LNCaP clone FGC (cell line): Measurements from ENCODE around the gene MAPK11.

Experiments used
- DNase-seq: peaks from one replicate; pipeline ENCODE4 v3.0.0-alpha.2; 2011; ENCODE audit warnings: low read depth
- H3K4me3 ChIP-seq: 2 replicates; pipeline ENCODE4 v1.5.1; 2011; ENCODE audit warnings: mild to moderate bottlenecking, low read depth, low read length, control low read depth
- CTCF ChIP-seq: IDR thresholded peaks from 2 replicates; pipeline ENCODE4 v1.5.1; 2012; ENCODE audit warnings: mild to moderate bottlenecking; ENCODE audit not compliant: control insufficient read depth, insufficient read depth; ENCODE audit errors: extremely low read depth

Gene MAPK11

GRCh38 chr22:50246242-50247175, 23.7 kb downstream of the MAPK11 start:
- peak overlapping the region; percentile 69 for H3K4me3 ChIP-seq
- no peak for DNase-seq
- no peak for TF ChIP-seq CTCF

DNA sequence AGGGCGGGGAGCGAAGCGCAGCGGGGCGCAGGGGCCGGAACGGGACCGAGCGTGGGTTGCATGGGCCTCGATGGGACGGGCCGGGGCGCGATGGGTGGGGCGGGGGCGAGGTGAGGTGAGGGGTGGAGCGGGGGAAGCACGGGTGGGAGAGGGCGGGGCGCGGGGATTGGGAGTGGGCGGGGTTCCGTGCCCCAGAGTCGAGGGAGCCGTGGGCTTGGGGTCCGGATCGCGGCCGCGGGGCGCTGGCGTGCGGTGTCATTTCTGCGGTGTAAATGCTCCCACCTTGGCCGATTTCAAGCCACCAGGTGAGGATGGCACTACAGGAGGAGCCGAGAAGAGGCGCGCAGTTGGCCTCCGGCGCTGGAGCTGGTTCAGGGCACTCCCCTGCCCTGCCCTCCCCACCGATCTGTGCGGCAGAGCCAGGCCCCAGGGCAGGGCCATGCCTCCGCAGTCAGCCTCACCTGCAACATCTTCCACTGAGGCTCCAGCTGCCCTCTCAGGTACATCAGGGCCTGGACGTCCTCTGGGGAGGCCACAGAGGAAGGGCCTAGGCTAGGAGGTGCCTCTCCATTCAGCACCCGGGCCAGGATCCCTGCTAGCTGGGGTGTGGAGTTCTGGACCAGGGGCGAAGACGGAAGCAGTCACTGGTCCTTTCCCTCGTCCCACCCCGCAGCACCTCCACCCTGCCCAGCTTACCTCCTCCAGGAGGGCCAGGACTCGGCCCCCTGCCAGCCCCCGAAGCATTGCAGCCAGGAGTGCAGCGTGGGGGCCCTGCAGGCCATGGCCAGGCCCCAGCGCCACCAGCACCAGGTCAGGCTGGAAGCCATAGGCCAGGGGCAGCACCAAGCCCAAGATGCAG, 24.7 kb downstream of the MAPK11 start:
- DNase-seq, result no peak
- H3K4me3 ChIP-seq, result peak overlapping the region; percentile 69
- TF ChIP-seq CTCF, result no peak

- H3K4me3 ChIP-seq, result peak within 1 kb of the TSS; percentile 69
- no peak for TF ChIP-seq CTCF
- peak; percentile 72 for DNase-seq
These were observed 25.6 kb downstream of the MAPK11 start, which contains the start of gene TUBGCP6 for GRCh38 chr22:50244420-50245213. Gene TUBGCP6 (minus strand): TSS chr22:50245023. CDS start chr22:50244459, 564 bp downstream.

GRCh38 chr22:50243685-50244419, 26.3 kb downstream of the MAPK11 start:
- H3K4me3 ChIP-seq, result peak overlapping the region; percentile 69
- no peak for TF ChIP-seq CTCF
- no peak for DNase-seq

DNA sequence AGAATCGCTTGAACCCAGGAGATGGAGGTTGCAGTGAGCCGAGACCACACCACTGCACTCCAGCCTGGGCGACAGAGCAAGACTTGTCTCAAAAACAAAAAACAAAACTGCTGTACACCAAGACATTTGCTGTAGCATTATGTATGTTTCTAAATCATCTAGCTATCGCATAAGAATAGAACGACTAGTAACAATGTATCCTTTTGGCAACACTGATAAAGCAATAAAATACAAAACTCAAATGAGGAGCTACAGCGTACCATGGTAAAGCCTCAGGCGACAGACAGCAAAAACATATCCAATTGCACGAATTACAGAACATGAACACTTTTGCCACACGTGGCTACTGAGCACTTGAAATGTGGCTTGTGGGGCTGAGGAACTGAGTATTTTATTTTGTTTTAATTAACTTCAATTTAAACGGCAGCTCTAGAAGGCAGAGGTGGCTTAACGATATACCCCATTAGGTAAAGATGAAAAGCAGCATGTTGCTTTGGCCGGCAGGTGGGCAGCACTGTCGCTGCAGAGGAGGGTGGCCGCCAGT, 27.7 kb downstream of the MAPK11 start:
- H3K4me3 ChIP-seq, result peak overlapping the region; percentile 69
- DNase-seq, result no peak
- TF ChIP-seq CTCF, result no peak
